Body of pancreas (tissue), 4 donors: ENCODE results near the gene SPOCK2. TPM values are rescaled to one million over a fixed set of nuclear protein-coding genes. Genes with fewer than 3 reads are reported as not detected.
A peak's percentile ranks its signal among the peaks of the same experiment; 100 is the strongest.

Source experiments
- ATAC-seq: fragments of 150-250 bp; one replicate; pipeline ENCODE4 v1.9.1; 2016
- DNase-seq, 4 donors: peaks; one replicate each; pipeline ENCODE4 v3.0.0-alpha.2; 2019
- H3K27ac ChIP-seq, 4 donors: fragments of 200-600 bp; sonication (generic); 1 replicate in 3 of 4; 2 replicates in 1 of 4; pipeline versions ENCODE4 v1.5.1 to v1.6.1; 2016 to 2019; ENCODE audit warnings: mild to moderate bottlenecking in 1 of 4, mixed read lengths in 1 of 4, moderate library complexity in 1 of 4
- H3K27me3 ChIP-seq, 2 donors: fragments of 200-600 bp; sonication (generic); one replicate each; pipeline ENCODE4 v1.6.0; 2016; ENCODE audit warnings: mild to moderate bottlenecking in 1 of 2
- H3K36me3 ChIP-seq, 2 donors: fragments of 200-600 bp; sonication (generic); replicated peaks in 1 of 2; 2 replicates each; pipeline ENCODE4 v1.5.1; 2016; ENCODE audit warnings: low read depth in 2 of 2; ENCODE audit not compliant: insufficient read depth in 1 of 2
- H3K4me1 ChIP-seq: fragments of 200-600 bp; sonication (generic); one replicate; pipeline ENCODE4 v1.6.0; 2016
- H3K4me3 ChIP-seq, 2 donors: fragments of 200-600 bp; sonication (generic); 1 replicate in 1 of 2; 2 replicates in 1 of 2; pipeline ENCODE4 v1.5.1; 2016 to 2019
- H3K9me3 ChIP-seq, 3 donors: fragments of 200-600 bp; sonication (generic); 1 replicate in 2 of 3; 2 replicates in 1 of 3; pipeline ENCODE4 v1.5.1; 2016
- CTCF ChIP-seq, 7 experiments: fragments of 450-650 bp in 4 of 7; fragments of 200-600 bp in 3 of 7; sonication (generic) in 3 of 7; IDR thresholded peaks; one replicate each; pipeline ENCODE4 v1.5.1; 2016 to 2019; ENCODE audit warnings: antibody characterized with exemption in 7 of 7
- POLR2A ChIP-seq, 3 donors: fragments of 450-650 bp; IDR thresholded peaks; one replicate each; pipeline ENCODE4 v1.6.1; 2016; ENCODE audit warnings: antibody characterized with exemption in 3 of 3, mild to moderate bottlenecking in 2 of 3
- WGBS, 2 donors: methylation state at CpG; one replicate each; pipeline ENCODE4 v1.1.5; 2017; 5-methylcytosine and 5-hydroxymethylcytosine counted together
- intact Hi-C: fragments of 100-400 bp; cut with DNase I; formaldehyde crosslinking; loops from one replicate; pipeline ENCODE4 v1.15.1; 2023
- total RNA-seq, 2 donors: library from RNA; depleted of rRNA; stranded (reverse); fragments of >200 nt; gene quantifications; one replicate each; pipeline ENCODE4 v1.1.0, GENCODE V29; 2016

SPOCK2 gene
- total RNA-seq, 2 donors from 2014 or later: 2.0 to 7.3 TPM

DNA sequence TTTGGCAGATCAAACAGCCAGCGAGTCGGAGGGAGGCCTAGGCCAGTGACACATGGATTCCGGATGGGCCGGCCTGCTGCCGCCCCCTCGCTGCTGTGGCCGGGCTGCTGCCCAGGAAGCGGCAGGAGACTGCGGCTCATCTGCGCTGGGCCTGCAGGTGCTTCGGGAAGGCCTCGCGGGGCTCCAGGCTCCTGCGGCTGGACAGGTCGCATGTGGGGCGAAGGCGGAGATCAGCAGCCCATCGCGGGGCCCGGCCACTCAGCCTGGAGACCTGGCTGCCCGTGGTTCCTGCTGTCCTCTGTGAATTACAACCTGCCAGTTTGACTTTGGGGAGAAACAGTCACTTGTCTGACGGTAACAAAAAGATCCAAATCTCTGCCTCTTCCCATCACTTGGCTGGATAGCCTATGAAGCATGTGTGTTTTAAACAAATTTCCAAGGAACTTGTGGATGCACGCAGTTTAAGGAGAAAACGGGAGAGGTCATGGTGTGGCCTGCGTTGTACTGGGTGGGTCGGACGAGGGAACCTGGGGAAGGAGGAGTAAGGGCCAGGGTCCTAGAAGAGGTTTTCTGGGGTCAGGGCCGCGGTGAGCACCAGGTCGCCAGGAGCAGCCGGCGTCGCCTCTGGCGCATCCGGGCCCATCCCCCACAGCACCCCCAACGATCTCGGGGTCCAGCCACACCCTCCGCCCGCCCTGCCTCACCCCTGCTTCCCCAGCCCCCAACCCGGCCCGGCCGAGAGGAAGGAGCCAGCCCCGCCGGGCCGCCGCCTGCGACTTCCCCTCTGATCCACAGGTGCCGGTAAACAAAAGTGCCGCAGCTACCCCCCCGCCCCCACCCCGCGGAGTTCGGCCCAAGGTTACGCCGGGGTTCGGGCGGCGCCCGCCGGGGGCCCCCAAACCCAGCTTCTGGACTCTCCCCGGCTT, 1.6 kb downstream of the SPOCK2 start:
- DNase-seq (peak in 1 of 4 donors; percentile 32), ATAC-seq (peak; percentile 22)
- no peaks in the 10 kb centered on the region for H3K9me3 ChIP-seq
- intact Hi-C loops: no loop called here
- H3K27me3 ChIP-seq: peaks cover 0 to 20% of the 10 kb centered on the region in 2 donors
- WGBS, 2 donors: 54 to 80% methylated on average over 28 to 49 of the region's 61 CpGs
- peaks cover 17% of the 10 kb centered on the region for H3K4me1 ChIP-seq
- H3K27ac ChIP-seq: peak overlapping the region in 1 of 4 donors; percentile 30
- TF ChIP-seq POLR2A (IDR thresholded peaks at IDR 0.05) (no peak), CTCF (IDR thresholded peaks at IDR 0.05) (no peak)
- no peak overlapping the region for H3K4me3 ChIP-seq
- H3K36me3 ChIP-seq: no peaks in the 10 kb centered on the region

DNA sequence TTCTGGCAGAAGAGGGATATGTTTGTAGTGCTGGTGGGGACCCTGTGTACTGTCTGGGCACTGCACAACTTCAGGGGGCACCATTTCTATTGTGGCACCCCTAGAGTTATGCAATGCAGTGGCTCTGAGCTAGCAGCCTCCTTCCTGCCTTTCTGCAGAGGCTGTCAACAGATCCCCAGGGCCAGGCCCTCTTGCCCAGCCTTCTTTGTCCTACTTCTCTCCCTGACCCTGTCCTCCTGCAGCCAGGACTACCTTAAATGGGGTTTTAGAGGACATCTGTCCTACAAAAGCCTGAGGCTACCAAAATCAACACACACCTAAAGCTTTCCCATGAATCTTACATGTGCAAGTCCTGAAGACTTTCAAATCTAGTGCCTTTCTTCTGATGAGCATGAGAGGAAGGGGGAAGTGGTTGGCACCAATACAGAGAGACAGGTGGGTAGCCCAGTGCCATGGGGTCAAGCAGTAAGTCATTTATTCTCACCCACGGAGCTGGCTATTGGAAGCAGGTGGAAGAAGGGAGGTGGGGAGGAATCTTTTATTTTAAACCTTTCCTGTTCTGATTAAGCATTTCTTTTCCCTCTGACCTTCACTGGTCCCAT, 2.4 kb downstream of the SPOCK2 start:
- Histone ChIP-seq H3K27ac (no peak overlapping the region), H3K4me3 (no peak overlapping the region), H3K4me1 (peaks cover 17% of the 10 kb centered on the region), H3K27me3 (peaks cover 0 to 20% of the 10 kb centered on the region in 2 donors), H3K36me3 (no peaks in the 10 kb centered on the region), H3K9me3 (no peaks in the 10 kb centered on the region)
- ATAC-seq (no peak), DNase-seq (no peak)
- intact Hi-C loops: no loop called here
- WGBS, 2 donors: 78 to 82% methylated on average over 1 of the region's 1 CpG
- TF ChIP-seq CTCF (IDR thresholded peaks at IDR 0.05) (no peak), POLR2A (IDR thresholded peaks at IDR 0.05) (no peak)

DNA sequence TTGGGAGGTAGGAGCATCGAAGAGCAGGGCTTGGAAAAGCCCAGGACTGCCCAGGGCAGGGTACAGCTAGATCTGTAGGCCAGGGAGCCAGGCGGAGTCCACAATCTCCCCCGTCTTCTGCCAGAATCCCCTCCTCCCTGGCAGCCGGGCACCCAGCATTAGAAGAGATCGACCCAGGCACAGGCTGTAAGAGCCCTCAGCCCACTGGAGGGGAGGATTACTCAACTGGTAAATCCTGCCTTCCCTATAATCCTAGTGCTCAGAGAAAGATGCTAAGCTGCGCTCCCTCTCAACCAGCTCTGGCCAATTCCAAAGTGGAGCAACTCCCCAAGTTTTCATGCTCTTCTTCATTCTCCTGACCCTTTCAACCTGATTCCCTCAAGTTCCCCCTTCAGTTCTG, 3.2 kb downstream of the SPOCK2 start:
- DNase-seq: no peak
- 92 to 95% methylated on average over 6 of the region's 6 CpGs for WGBS, 2 donors
- no peaks in the 10 kb centered on the region for H3K9me3 ChIP-seq
- peaks cover 0 to 20% of the 10 kb centered on the region in 2 donors for H3K27me3 ChIP-seq
- no peak for ATAC-seq
- no peak for TF ChIP-seq CTCF (IDR thresholded peaks at IDR 0.05)
- TF ChIP-seq POLR2A (IDR thresholded peaks at IDR 0.05): no peak
- peaks cover 17% of the 10 kb centered on the region for H3K4me1 ChIP-seq
- H3K36me3 ChIP-seq: no peaks in the 10 kb centered on the region
- no peak overlapping the region for H3K4me3 ChIP-seq
- no peak overlapping the region for H3K27ac ChIP-seq
- intact Hi-C loops: no loop called here

- DNase-seq (no peak), ATAC-seq (no peak)
- Histone ChIP-seq H3K27me3 (peaks cover 0 to 19% of the 10 kb centered on the region in 2 donors), H3K4me3 (no peak overlapping the region), H3K27ac (no peak overlapping the region), H3K4me1 (peaks cover 17% of the 10 kb centered on the region), H3K36me3 (no peaks in the 10 kb centered on the region), H3K9me3 (no peaks in the 10 kb centered on the region)
- no peak for TF ChIP-seq POLR2A (IDR thresholded peaks at IDR 0.05)
- TF ChIP-seq CTCF (IDR thresholded peaks at IDR 0.05): no peak
- WGBS, 2 donors: 84 to 87% methylated on average over 11 to 16 of the region's 16 CpGs
- intact Hi-C loops: no loop called here
Observed at GRCh38 chr10:72083790-72084459, 4.4 kb downstream of the SPOCK2 start.
